Liver (tissue), 9 donors: Measurements from ENCODE around the gene KRT222. TPM values are rescaled to one million over a fixed set of nuclear protein-coding genes. Genes with fewer than 3 reads are reported as not detected.

Experiments used
- DNase-seq: peaks from one replicate; pipeline ENCODE4 v3.0.0-alpha.2; 2017; ENCODE audit warnings: low spot score
- H3K27ac ChIP-seq, 2 donors: one replicate each; pipeline ENCODE4 v1.7.0; 2013; ENCODE audit warnings: inconsistent platforms in 2 of 2, low read length in 2 of 2, control low read depth in 1 of 2, low read depth in 1 of 2, mild to moderate bottlenecking in 1 of 2
- H3K27me3 ChIP-seq, 4 donors: one replicate each; pipeline versions ENCODE4 v1.6.1 to v1.7.0; 2013; ENCODE audit warnings: low read length in 3 of 4, inconsistent platforms in 1 of 4, mild to moderate bottlenecking in 1 of 4, moderate library complexity in 1 of 4; ENCODE audit not compliant: control insufficient read depth in 4 of 4, insufficient read depth in 4 of 4
- H3K36me3 ChIP-seq, 4 donors: one replicate each; pipeline versions ENCODE4 v1.6.1 to v1.7.0; 2013; ENCODE audit warnings: low read length in 3 of 4, mild to moderate bottlenecking in 3 of 4, low read depth in 1 of 4, moderate library complexity in 1 of 4; ENCODE audit not compliant: control insufficient read depth in 4 of 4, insufficient read depth in 3 of 4
- H3K4me1 ChIP-seq, 4 donors: one replicate each; pipeline versions ENCODE4 v1.6.1 to v1.7.0; 2013; ENCODE audit warnings: low read length in 3 of 4, mild to moderate bottlenecking in 3 of 4, moderate library complexity in 1 of 4; ENCODE audit not compliant: control insufficient read depth in 4 of 4, insufficient read depth in 4 of 4
- H3K4me3 ChIP-seq, 3 donors: one replicate each; pipeline versions ENCODE4 v1.6.1 to v1.7.0; 2013; ENCODE audit warnings: low read length in 3 of 3, control low read depth in 1 of 3, low read depth in 1 of 3, mild to moderate bottlenecking in 1 of 3
- H3K9ac ChIP-seq, 2 donors: one replicate each; pipeline ENCODE4 v1.7.0; 2013; ENCODE audit warnings: low read length in 2 of 2, mild to moderate bottlenecking in 2 of 2, moderate library complexity in 2 of 2, control low read depth in 1 of 2, low read depth in 1 of 2
- H3K9me3 ChIP-seq, 4 donors: one replicate each; pipeline versions ENCODE4 v1.6.1 to v1.7.0; 2013; ENCODE audit warnings: low read length in 3 of 4; ENCODE audit not compliant: control insufficient read depth in 4 of 4
- EGR1 ChIP-seq, 2 donors: IDR thresholded peaks; 2 replicates each; pipeline ENCODE4 v1.6.1; 2016 to 2018; ENCODE audit warnings: antibody characterized with exemption in 2 of 2, low read depth in 2 of 2
- FOXA2 ChIP-seq: IDR thresholded peaks from 2 replicates; pipeline ENCODE4 v1.6.1; 2016; ENCODE audit warnings: antibody characterized with exemption
- HNF4A ChIP-seq, 2 donors: conservative IDR thresholded peaks; 2 replicates each; pipeline ENCODE4 v1.6.1; 2016; ENCODE audit warnings: antibody characterized with exemption in 2 of 2, mild to moderate bottlenecking in 2 of 2
- JUND ChIP-seq, 2 donors: IDR thresholded peaks; 2 replicates each; pipeline ENCODE4 v1.6.1; 2016; ENCODE audit warnings: antibody characterized with exemption in 2 of 2
- NR2F2 ChIP-seq: IDR thresholded peaks from 2 replicates; pipeline ENCODE4 v1.6.1; 2016; ENCODE audit warnings: antibody characterized with exemption
- RAD21 ChIP-seq, 2 donors: IDR thresholded peaks; 2 replicates each; pipeline ENCODE4 v1.6.1; 2016; ENCODE audit warnings: antibody characterized with exemption in 2 of 2, mild to moderate bottlenecking in 2 of 2
- RXRA ChIP-seq, 2 donors: IDR thresholded peaks; 2 replicates each; pipeline ENCODE4 v1.6.1; 2017 to 2018; ENCODE audit warnings: antibody characterized with exemption in 2 of 2, mild to moderate bottlenecking in 1 of 2
- SP1 ChIP-seq: IDR thresholded peaks from 2 replicates; pipeline ENCODE4 v1.6.1; 2018; ENCODE audit warnings: antibody characterized with exemption, mild to moderate bottlenecking
- TAF1 ChIP-seq: conservative IDR thresholded peaks from 2 replicates; pipeline ENCODE4 v1.6.1; 2016; ENCODE audit warnings: antibody characterized with exemption, mild to moderate bottlenecking
- YY1 ChIP-seq: IDR thresholded peaks from 2 replicates; pipeline ENCODE4 v1.6.1; 2016; ENCODE audit warnings: antibody characterized with exemption, mild to moderate bottlenecking
- WGBS: extraction: QIAGEN DNeasy Blood & Tissue Kit; methylation state at CpG from one replicate; pipeline ENCODE4 v1.1.7; 2013; 5-methylcytosine and 5-hydroxymethylcytosine counted together
- polyA plus RNA-seq, 2 donors: library from polyadenylated mRNA; stranded (reverse) in 1 of 2; unstranded in 1 of 2; fragments of 200-250 nt in 1 of 2; fragments of >200 nt in 1 of 2; fragmentation: Nextera tagmentation in 1 of 2; extraction: Ambion mirVana in 1 of 2; gene quantifications; one replicate each; pipeline versions ENCODE4 v1.2.1 to v1.2.3, GENCODE V29; 2013 to 2015
- total RNA-seq, 2 donors: library from RNA; depleted of rRNA; stranded (reverse); fragments of >200 nt; gene quantifications; one replicate each; pipeline ENCODE4 v1.2.3, GENCODE V29; 2014
- TF ChIP-seq, protein P1 (sequence below): IDR thresholded peaks from 2 replicates; pipeline ENCODE4 v1.6.1; 2016; ENCODE audit warnings: antibody characterized with exemption, mild to moderate bottlenecking
- TF ChIP-seq, protein P2 (sequence below): fragments of 150-350 bp; IDR thresholded peaks from 2 replicates; pipeline ENCODE4 v1.5.1; 2017; ENCODE audit warnings: improper control_type of control experiment, low read depth, low read length; ENCODE audit not compliant: missing input control
- TF ChIP-seq, protein P3 (sequence below): IDR thresholded peaks from 2 replicates; pipeline ENCODE4 v1.6.1; 2016; ENCODE audit warnings: antibody characterized with exemption
- TF ChIP-seq, protein P4 (sequence below): IDR thresholded peaks from 2 replicates; pipeline ENCODE4 v1.6.1; 2016; ENCODE audit warnings: antibody characterized with exemption
- donor health status: healthy.
- donor health status: healthy.
- donor health status: healthy.
- donor health status: healthy.
- donor health status: healthy.

KRT222 gene
- total and polyA plus RNA-seq, 4 donors, result 1.9 to 5.6 (median 2.9) TPM

DNA sequence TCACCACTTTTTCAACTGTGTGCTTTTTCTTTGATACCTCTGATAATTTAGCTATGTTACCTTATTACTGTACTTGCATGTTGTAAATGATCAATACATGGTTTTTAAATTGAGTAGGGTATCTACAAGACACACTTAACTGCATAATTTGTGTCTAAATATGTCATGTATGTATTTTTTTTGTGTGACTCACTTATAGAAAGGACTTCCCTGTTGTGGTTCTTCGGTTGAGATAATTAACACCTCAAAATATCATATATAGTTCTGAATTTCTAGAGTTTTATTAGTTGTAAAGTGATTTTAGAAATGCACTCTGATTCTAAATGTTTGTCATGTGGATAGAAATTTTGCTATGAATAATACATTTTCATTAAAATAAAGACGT lies 14.5 kb upstream of the KRT222 start:
- H3K4me3 ChIP-seq, result no peak overlapping the region
- H3K4me1 ChIP-seq, result peaks cover 0 to 13% (median 12%) of the 10 kb centered on the region in 4 donors
- no peak overlapping the region for H3K27ac ChIP-seq
- no peaks in the 10 kb centered on the region for H3K27me3 ChIP-seq
- no peak for DNase-seq
- 87% methylated on average over 2 of the region's 2 CpGs for WGBS
- H3K9me3 ChIP-seq, result no peaks in the 10 kb centered on the region
- TF ChIP-seq, protein P1, sequence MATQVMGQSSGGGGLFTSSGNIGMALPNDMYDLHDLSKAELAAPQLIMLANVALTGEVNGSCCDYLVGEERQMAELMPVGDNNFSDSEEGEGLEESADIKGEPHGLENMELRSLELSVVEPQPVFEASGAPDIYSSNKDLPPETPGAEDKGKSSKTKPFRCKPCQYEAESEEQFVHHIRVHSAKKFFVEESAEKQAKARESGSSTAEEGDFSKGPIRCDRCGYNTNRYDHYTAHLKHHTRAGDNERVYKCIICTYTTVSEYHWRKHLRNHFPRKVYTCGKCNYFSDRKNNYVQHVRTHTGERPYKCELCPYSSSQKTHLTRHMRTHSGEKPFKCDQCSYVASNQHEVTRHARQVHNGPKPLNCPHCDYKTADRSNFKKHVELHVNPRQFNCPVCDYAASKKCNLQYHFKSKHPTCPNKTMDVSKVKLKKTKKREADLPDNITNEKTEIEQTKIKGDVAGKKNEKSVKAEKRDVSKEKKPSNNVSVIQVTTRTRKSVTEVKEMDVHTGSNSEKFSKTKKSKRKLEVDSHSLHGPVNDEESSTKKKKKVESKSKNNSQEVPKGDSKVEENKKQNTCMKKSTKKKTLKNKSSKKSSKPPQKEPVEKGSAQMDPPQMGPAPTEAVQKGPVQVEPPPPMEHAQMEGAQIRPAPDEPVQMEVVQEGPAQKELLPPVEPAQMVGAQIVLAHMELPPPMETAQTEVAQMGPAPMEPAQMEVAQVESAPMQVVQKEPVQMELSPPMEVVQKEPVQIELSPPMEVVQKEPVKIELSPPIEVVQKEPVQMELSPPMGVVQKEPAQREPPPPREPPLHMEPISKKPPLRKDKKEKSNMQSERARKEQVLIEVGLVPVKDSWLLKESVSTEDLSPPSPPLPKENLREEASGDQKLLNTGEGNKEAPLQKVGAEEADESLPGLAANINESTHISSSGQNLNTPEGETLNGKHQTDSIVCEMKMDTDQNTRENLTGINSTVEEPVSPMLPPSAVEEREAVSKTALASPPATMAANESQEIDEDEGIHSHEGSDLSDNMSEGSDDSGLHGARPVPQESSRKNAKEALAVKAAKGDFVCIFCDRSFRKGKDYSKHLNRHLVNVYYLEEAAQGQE, result no peak
- TF ChIP-seq, protein P2, sequence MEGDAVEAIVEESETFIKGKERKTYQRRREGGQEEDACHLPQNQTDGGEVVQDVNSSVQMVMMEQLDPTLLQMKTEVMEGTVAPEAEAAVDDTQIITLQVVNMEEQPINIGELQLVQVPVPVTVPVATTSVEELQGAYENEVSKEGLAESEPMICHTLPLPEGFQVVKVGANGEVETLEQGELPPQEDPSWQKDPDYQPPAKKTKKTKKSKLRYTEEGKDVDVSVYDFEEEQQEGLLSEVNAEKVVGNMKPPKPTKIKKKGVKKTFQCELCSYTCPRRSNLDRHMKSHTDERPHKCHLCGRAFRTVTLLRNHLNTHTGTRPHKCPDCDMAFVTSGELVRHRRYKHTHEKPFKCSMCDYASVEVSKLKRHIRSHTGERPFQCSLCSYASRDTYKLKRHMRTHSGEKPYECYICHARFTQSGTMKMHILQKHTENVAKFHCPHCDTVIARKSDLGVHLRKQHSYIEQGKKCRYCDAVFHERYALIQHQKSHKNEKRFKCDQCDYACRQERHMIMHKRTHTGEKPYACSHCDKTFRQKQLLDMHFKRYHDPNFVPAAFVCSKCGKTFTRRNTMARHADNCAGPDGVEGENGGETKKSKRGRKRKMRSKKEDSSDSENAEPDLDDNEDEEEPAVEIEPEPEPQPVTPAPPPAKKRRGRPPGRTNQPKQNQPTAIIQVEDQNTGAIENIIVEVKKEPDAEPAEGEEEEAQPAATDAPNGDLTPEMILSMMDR, result no peak
- TF ChIP-seq TAF1, result no peak
- TF ChIP-seq, protein P3, sequence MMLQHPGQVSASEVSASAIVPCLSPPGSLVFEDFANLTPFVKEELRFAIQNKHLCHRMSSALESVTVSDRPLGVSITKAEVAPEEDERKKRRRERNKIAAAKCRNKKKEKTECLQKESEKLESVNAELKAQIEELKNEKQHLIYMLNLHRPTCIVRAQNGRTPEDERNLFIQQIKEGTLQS, result no peak
- no peak for TF ChIP-seq RXRA (IDR thresholded peaks at IDR 0.05)
- TF ChIP-seq NR2F2, result no peak
- no peak for TF ChIP-seq RAD21 (IDR thresholded peaks at IDR 0.05)
- TF ChIP-seq SP1, result no peak
- no peak for TF ChIP-seq EGR1 (IDR thresholded peaks at IDR 0.05; ENCODE audit: low read depth in 2 of 2)
- TF ChIP-seq, protein P4, sequence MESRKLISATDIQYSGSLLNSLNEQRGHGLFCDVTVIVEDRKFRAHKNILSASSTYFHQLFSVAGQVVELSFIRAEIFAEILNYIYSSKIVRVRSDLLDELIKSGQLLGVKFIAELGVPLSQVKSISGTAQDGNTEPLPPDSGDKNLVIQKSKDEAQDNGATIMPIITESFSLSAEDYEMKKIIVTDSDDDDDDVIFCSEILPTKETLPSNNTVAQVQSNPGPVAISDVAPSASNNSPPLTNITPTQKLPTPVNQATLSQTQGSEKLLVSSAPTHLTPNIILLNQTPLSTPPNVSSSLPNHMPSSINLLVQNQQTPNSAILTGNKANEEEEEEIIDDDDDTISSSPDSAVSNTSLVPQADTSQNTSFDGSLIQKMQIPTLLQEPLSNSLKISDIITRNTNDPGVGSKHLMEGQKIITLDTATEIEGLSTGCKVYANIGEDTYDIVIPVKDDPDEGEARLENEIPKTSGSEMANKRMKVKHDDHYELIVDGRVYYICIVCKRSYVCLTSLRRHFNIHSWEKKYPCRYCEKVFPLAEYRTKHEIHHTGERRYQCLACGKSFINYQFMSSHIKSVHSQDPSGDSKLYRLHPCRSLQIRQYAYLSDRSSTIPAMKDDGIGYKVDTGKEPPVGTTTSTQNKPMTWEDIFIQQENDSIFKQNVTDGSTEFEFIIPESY, result no peak
- TF ChIP-seq JUND (IDR thresholded peaks at IDR 0.05), result no peak
- TF ChIP-seq HNF4A (conservative IDR thresholded peaks at IDR 0.05), result no peak
- H3K9ac ChIP-seq, result no peak overlapping the region
- H3K36me3 ChIP-seq, result no peaks in the 10 kb centered on the region

DNA sequence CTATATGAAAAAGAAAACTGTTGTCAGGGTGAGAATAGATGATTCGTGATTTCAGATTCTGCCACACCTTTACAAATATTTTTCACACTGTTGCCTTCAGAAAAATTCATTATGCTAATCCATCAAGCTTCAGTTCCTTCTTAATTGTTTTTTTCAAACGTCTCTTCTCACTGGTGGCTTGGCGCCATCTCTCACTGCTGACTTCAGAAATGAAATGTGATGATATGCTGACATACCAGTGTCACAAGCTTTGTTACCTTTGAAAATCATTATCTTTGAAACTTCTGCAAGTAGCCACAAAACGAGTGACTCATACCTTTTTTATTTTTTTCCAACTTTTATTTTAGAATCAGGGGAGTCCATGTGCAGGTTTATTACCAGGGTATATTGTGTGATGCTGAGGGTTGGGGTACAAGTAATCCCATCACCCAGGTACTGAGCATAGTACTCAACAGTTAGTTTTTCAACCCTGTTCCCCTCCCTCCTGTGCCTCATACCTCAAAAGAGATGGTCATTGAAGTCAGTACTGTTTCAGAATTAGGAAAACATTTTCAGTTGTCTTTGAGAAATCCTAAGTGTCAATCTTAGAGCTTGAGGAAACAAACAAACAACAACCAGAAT lies 14.0 kb upstream of the KRT222 start:
- no peak overlapping the region for H3K4me3 ChIP-seq
- H3K36me3 ChIP-seq, result no peaks in the 10 kb centered on the region
- no peak overlapping the region for H3K9ac ChIP-seq
- no peaks in the 10 kb centered on the region for H3K27me3 ChIP-seq
- no peak overlapping the region for H3K27ac ChIP-seq
- TF ChIP-seq, protein P4, result no peak
- no peak for TF ChIP-seq HNF4A (conservative IDR thresholded peaks at IDR 0.05)
- TF ChIP-seq EGR1 (IDR thresholded peaks at IDR 0.05; ENCODE audit: low read depth in 2 of 2), result no peak
- TF ChIP-seq RXRA (IDR thresholded peaks at IDR 0.05), result no peak
- no peak for TF ChIP-seq FOXA2
- TF ChIP-seq SP1, result no peak
- no peak for TF ChIP-seq YY1
- TF ChIP-seq RAD21 (IDR thresholded peaks at IDR 0.05), result no peak
- TF ChIP-seq TAF1, result no peak
- TF ChIP-seq, protein P3, result no peak
- TF ChIP-seq JUND (IDR thresholded peaks at IDR 0.05), result no peak
- no peak for DNase-seq
- 73% methylated on average over 4 of the region's 4 CpGs for WGBS
- H3K9me3 ChIP-seq, result no peaks in the 10 kb centered on the region
- H3K4me1 ChIP-seq, result peaks cover 0 to 13% (median 12%) of the 10 kb centered on the region in 4 donors
